GM18951 (cell line): ENCODE results near the gene CKS1B.

ENCODE experiments used
- POLR2A ChIP-seq: IDR thresholded peaks from 4 replicates; pipeline ENCODE4 v1.6.1; 2011; ENCODE audit warnings: mild to moderate bottlenecking; ENCODE audit not compliant: insufficient read length, insufficient read depth; ENCODE audit errors: extremely low read depth
- in situ Hi-C: fragments of 300-500 bp; cut with MboI; formaldehyde crosslinking; loops from one replicate; pipeline ENCODE4 v1.12.0; 2022; ENCODE audit warnings: low sequenced_read_pairs, mixed read lengths, inconsistent platforms; ENCODE audit not compliant: unreplicated experiment

CKS1B gene

DNA sequence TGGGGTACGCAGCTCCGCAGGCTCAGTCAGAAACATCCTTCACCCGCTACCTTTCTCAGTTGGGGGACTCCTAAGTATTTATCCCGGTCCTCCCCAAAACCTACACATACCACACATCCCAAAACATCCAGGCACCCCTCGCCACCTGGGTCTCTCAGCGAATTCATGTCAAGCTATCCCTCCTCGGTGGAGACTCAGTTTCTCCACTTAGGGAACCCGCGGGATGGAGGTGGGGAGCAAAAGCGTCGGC lies 26.9 kb downstream of the CKS1B start:
- TF ChIP-seq POLR2A, result no peak
- in situ Hi-C loops, result no loop called here

DNA sequence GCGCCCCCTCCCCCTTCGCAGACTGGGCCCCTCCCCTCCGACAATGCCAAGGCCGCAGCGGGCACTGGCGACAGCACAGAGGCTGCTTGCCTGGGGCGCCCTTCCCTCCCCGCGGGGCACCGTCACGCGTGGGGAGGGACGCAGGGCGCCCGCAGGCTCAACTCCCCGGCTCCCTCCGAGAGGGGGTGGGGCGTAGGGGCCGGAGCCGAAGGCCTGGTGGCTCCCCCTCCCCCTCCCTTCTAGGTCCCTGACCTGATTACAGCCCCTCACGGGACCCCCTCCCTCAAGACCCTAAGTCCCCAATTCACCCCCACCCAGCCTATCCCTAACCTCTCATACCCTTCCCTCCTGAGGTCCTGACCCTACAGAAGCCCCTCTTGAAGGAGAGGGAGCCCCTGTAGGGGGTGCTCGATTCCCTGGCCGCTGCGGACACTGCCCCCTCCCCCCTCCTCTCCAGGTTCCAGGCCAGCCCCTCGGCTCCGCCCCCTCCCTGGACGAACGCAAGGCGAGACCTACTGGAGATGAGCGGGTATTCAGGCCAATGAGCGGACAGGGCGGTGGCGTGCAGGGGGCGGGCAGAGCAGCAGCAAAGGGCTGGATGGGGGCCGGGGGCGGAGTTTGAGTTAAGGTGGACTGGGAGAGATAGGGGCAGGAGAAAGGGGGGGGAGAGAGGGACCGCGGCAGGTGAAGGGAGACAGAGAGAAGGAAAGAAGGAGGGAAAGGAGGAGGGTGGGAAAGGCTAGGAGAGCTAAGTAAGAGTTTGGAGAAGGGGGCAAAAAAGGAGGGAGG lies 27.4 kb downstream of the CKS1B start:
- TF ChIP-seq POLR2A, result peak; percentile 1
- in situ Hi-C loops, result no loop called here

DNA sequence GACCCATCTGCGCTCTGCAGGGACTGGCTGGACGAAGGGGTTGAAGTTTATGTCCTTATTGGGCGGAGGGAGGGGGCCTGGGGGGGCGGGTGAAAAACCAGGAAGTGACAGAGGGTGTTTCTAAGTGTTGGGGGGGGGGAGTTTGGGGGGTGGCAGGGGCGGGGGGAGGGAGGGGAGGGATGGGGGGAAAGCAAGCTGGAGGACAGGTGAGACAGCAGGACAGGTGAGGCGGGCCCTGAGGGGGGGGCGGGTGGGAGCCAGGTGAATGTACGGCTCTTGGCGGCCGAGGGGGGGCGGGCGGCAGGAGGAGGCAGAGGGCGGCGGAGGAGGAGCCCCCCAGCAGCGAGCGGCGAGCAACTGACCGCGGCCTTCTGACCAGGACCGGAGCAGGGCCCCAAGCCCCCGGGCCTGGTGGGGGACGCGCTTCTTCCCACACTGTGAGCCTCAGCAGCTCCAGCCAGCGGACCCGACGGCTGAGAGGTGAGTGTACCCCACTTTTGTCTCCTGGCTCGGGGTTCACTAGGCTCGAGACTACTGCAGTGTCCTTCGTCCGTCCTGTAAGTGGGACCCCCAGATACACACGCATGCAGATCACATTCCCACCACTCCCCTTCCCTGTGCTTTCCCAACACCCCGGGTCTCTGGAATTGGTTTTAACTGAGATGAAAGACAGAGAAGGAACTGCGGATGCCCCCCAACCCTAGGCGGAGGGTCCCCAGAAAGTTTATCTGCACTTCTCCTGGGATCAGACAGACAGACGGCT lies 28.2 kb downstream of the CKS1B start, which contains the start of gene ZBTB7B:
Gene ZBTB7B, plus strand, starts transcription at position 339 of the 763 bp plus-strand sequence. CDS start 11,859 bp downstream, outside the sequence.
- no peak for TF ChIP-seq POLR2A
- in situ Hi-C loops, result no loop called here

DNA sequence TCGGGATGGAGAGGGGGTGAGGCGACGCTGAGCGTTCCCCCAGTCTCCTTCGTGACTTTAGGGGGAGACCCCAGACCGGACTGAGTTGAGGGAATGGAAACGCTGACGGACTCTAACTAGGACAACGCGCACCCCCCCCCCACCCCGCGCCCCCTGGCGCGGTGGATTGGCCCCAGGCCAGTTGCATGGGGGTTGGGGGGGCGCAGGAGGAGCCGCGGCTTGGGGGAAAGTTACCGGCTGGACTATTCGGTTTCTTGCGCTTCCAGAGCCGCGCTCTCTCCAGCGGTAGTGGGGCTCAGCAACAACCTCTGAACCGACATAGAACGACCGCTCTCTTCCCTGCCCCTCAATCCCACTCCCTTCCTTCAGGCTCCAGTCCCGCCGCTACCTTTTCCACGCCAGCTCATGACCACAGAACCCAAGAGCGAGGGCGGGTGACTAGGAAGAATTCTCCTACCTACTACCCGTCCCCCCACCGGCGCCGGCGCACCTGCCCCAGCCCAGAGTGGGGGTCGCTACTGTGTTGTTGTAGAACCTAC lies 28.8 kb downstream of the CKS1B start:
- in situ Hi-C loops, result no loop called here
- TF ChIP-seq POLR2A, result peak; percentile 16

DNA sequence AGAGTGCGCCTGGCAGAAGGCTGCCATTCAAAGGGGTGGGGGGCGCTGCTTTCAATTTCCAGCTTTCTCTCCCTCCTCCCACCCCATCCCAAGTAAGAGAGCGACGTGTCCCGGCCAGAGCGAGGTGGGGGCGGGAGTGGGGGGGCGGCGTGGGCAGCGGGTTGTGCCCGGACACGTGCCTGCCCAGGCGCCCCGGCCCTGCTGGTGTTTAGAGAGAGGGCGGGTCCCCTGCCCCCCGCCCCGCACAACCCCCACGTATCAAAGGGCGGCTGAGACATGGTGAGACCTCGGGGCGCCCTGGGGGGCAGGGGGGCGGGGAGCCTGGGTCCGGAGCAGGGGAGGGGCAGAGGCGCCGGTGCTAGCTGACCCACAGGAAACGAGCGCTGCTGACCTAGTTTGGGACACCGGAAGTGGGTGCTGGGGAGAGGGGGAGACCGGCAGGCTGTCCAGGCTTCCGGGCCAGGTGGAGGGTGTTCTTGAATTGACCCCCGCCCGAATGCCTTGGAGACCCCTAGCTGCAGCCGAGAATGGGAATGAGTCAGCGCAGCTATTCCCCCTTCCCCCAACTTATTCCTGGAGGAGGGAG lies 29.4 kb downstream of the CKS1B start:
- in situ Hi-C loops, result no loop called here
- peak; percentile 20 for TF ChIP-seq POLR2A

DNA sequence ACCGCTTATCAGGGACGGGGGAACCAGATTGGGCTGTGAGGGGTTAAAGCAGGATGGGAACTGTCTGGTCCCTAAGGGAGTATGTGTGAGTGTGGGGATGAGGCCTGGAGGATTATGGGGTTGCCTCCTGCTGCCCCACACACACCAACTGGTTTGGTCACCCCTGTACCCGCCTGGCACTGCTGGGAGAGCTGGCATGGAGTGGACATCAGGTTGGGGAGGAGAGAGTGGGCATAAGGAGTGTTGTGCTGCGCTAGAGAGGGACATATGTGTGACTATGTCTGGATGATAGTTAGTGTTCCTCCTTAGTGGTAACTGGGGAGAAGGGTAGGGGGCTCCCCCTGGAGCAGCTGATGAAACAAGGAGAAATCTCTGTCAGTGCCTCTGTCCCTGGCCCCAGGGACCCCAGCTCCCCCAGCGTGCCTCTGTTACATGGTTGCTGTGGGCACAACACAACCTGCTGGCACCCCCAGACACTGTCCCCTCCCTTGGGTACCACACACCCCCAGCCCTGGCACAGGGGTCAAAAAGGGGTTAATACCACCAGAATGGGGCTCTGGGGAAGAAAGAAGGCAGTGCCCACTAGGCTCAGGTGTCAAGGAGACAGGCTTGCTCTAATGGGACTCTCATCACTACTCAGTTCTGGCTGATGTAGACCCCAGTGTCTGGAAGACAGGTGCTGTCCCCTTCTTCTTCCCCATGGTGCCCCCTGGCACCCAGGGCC lies 30.0 kb downstream of the CKS1B start:
- in situ Hi-C loops, result no loop called here

DNA sequence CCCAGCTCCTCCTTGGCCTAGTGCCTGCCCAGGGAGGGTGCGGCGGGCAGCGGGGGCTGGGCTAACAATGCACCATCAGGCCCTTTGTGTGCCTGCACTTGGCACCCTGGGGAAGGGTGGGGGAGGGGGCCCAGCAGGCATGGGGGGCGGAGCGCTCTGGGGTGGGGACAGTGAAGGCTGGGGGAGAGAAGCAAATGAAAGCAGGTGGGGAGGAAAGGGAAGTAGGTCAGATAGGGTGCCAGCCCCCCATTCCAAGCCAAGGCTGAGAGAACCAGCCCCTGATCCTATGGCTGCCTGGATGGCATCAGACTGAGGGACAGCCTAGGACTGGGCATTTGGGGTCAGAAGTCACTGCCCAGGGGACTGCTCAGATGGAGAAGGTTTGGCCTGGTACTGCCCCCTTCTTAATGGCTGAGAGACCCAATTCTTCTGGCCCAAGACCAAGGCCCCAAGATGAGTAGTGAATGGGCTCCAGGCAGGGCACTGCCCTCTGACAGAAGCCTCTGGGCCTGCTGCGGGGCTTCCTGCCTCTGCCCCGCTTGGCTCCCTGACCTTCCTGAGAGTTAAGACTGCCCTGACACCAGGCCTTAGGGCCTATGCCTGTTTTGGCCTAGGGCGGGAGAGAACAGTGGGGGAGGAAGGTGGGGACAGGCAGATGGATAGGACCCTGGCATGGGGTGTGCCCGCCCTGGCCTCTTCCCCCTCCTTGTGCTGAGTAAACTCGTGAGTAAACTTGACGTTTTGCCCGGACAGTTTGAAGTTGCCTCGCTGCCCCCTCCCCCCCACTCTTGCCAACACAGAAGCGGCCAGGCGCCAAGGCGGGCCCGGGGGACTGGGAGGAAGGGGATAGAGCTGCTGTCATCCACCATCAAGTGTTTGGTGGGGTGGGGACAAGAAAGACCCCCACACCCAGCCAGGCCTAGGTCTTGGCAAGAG lies 30.9 kb downstream of the CKS1B start:
- no peak for TF ChIP-seq POLR2A
- in situ Hi-C loops, result no loop called here

More for the DNA sequence above, 30.0 kb downstream of the CKS1B start:
- no peak for TF ChIP-seq POLR2A

DNA sequence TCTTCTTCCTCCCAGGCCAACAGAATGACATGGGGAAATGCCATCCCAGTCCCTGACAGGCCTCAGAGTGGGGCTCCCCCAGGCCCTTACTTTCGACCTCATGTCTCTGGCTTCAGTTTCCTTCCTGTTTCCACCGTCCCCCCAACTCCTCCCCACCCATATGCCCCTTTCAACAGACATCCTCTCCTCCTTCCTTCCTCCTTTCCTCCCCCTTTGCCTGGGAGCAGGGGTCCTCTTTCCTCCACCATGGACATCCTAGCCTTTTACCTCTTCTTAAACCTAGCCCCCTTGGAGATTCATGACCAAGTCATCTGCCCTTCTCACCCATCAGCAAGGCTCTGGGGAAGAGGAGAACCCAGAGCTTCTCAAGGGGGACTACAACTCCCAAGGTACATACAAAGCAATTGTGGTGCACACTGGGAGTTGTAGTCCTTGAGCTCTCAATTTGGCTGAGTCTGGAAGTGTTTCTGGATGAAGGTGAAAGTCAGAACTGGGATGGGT lies 32.2 kb downstream of the CKS1B start:
- TF ChIP-seq POLR2A, result no peak

DNA sequence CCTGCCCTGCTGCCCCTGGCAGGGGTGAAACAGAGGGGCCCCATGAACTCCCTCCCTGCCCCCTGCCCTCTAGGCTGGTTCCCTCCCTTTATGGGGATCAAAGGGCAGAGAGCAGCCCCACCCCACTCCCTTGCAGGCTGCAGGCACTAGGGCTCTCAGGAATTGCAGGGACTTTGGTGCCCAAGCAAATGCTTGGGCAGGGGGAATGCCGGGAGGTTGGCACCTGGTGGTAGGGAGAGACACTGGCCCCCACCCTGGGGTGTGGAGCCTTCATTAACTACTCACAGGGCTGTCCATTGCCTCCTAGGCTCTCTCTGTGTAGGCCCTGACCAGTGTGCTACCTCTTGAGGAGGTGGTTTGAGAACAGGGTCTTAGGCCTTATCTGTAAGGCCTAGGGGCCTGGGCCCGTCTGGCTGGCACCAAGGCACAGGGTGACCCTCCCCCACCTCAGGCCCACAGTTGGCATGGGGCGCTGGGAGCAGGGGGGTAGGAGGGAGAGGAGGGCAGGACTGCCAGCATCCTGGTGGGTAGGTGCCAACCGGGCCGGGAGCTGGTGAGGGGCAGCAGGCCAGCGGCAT lies 32.9 kb downstream of the CKS1B start:
- no peak for TF ChIP-seq POLR2A
- in situ Hi-C loops, result no loop called here

More for the DNA sequence above, 32.2 kb downstream of the CKS1B start:
- in situ Hi-C loops, result no loop called here

DNA sequence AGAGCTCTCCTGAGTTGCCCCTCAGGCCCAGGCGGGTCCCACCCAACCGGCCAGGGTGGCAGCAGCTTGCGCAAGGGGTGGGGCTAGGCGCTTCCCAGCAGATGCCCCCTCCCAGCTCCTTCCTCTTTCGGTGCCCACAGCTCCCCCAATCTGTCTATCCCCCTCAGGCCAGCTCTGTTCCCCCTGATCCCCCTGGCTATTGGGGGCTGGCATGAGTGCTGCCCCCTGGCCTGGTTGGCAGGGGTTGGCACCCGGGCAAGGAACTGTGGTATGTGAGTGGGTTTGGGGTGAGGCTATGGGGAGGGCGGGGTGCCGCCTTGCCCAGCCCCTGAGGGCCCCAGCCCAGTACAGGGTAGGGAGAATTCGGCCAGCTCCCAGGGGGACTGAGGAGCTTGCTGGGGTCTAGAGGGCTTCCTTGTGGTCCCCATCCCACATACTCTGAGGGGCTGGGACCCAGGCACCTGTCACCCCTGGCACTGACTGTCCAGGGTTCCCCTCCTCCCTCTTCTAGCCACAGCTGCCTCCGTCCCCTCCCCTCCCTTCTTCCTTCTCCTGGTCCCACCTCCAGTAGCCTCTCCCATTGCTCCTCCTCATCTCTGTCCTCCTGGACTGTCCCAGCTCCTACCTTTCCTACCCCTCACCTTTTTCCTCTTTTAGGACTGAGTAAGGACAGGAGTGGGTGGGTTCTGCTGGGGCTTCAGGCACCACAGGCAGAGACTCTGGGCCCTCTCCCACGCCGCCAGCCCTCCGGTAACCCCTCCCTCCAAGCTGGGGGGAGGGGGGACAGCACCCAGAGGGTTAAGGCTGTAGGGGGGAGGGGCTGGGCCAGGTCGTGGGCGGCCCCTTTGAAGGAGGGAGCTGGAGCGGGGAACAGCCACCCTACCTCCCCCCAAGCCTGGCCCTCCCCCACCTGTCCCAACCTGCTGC lies 33.8 kb downstream of the CKS1B start:
- in situ Hi-C loops, result no loop called here
- TF ChIP-seq POLR2A, result no peak

DNA sequence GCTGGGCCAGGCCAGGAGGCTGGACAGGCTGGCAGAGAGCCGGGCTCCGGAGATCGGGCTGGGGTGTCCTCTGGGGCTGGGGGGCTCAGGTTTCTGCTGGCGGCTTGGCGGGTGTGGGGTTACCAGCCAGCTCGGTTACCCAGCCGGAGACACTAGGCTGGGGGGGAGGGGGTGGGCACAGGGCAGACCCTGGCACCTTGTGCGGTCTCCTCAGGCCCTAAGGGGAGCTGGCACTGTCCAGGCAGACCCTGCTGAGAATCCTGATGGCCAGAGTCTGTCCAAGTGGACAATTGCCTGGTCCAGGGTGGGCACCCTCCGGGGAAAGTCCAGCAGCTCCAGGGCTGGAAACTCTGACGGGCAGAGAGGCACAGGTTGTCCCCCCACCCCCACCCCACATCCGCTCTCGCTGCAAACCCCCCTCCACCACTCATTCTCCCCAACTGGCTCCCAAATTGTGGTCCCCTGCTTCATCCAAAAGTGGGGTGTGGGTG lies 34.8 kb downstream of the CKS1B start:
- no peak for TF ChIP-seq POLR2A
- in situ Hi-C loops, result no loop called here

DNA sequence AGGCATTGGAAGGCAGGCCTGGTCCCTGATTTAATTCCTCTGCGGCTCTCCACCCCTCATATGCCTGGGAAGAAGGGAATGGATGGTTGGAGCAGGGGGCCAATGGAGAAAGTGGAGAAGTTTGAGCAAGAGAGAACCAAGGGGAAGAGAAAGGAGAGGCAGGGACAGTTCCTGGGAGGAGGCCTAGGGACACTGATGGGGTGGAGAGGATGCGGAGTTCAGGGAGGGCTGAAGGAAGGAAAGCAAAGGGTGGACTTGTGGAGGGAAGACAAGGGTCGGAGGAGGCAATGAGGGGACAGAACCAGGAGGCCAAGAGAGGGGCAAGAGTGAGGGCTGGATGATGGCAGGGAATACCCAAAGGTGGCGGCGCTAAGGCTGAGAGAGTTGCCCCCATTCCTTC lies 35.3 kb downstream of the CKS1B start:
- in situ Hi-C loops, result no loop called here
- no peak for TF ChIP-seq POLR2A
